NK-92 (cell line): ENCODE data around the gene MIS12.

Experiments
- DNase-seq: peaks from one replicate; lab custom pipeline; 2025; ENCODE audit not compliant: unreplicated experiment; lab: John Stamatoyannopoulos, UW

Gene MIS12

DNA sequence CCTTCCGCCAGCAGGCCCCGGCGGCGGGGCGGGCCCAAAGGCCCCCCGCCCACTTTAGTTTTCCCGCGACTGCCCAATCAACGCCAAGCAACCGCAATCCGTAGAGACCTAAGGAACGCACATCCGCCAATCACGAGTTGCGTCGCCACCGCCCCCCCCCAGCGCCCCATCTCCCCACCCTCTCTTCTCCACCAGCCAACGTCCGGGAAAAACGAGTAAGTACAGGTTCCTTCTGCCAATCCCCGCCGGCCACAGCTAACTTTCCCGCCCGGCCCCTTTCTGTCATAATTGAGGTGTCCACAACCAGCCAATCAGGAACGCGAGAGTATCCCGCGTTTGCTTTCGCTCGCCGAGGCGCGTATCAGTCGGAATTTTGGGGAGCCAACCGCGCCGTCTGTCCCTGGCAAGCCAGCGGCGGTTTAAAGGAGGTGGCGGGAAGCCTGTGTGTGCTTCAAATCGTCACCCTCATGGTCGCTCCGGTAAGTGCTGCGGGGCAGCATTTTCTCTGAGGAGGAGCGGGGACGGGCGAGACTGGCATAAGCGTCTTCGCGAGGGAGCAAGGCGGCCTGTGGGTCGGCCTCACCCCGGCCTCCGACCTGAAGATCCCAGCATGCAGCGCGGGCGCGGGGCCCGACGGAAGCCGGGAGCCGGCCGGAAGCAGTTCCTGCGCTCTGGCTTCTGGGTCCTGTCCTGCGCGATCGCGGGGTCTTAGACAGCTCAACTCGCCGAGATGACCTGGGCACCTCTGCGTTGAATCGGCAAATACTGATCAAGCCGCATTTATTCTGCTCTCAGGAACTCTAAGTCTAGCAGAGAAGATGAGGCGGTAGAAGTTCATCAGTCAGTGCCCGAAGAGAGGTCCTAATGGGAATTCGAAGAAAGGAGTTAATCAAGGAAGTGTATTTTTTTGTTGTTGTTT, at the start of gene MIS12:
MIS12 (plus strand) TSS at position 361 of the 919 bp plus-strand sequence. CDS start 2,297 bp downstream, outside the sequence.
- DNase-seq, result peak; percentile 93

GRCh38 chr17:5437721-5438317, 48.5 kb upstream of the MIS12 start:
- DNase-seq, result no peak

DNA sequence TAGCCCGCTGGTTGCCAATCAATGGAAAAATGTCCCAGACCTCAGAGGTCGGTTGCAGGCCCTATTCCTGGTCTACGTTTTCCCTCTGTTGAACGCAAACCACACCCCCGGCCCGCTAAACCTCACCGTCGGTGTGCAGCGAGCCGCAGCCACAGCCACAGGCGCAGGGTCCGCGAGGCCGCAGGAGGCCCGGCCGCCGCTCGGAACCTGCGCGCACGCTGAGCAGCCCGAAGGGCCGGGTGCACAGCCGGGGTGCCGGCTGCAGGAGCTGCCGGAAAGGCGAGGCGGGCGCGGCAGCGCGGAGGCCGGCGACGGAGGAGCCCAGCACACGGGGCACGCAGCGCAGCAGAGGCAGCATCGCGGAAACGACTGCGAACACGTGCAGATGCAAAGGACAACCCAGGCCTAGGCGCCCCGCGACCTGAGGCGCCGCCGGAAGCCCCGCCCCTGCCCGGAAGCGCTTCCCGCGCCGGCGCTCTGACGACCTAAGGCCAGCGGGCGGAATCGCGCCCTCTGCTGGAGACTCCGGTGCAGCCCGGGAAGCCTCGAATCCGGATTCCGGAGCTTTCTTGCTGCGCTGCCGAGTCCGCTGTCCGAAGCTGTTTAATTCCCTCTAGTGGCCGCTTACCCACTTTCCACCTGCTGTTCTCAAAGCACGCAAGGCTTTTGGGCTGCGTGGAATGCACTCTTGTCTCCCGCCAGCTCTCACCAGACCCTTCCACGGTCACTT, 47.5 kb upstream of the MIS12 start, which contains the start of gene C1QBP:
C1QBP (minus strand) TSS at position 440 of the 730 bp plus-strand sequence; CDS start at position 358, 82 bp downstream.
- peak; percentile 25 for DNase-seq

DNA sequence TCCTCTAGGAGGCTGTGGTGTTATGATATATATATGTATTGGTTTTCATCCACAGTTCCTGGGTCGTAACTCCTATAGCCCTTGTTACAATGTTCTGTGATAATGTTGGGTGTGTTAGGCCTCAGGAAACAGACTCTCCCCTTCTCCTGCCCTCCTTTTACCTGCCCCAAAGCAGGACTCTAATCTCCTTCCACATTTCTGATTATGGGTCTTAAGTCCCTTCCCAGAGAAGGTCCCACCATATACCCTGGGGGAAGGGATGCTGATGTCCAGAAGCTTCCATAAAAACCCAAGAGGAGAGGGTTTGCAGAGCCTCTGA, 47.0 kb upstream of the MIS12 start:
- DNase-seq, result no peak

DNA sequence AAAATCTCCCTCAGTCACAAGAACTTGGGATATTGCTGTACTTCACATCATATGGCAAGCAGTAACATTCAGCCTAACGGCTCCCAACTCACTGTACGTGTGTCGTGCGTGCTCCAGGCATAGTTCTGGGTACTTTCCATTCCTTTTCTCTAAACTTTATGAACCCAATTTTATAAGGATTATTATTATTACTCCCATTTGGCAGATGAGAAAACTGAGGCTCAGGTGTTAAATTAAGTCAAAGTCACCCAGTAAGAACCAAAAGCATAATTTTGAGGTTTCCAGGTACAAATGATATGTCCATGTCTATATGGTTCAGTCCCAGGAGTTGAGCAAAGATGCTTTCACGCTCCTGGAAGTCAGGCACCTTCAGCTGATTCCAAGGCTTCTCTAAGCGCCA, 42.6 kb upstream of the MIS12 start:
- DNase-seq, result no peak

- no peak for DNase-seq
These were observed 42.2 kb upstream of the MIS12 start for GRCh38 chr17:5444209-5444608.

DNA sequence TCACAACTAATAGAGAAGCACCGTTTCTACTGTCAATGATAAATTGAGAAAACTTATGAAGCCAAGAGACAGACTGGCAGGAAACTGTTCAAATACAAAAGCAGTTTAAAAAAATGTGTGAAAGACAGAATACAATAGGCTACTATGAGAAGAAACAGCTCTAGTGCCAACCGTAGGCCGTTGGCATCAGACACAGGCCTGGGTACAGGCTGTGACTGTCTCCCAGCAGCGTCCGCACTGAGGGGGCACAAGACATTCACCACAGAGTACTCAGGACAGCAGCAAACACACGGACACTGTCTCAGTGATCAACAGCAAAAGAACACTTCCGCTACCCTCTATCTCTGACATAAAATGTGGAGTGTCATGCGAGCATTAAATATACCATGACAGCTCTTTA, 39.6 kb upstream of the MIS12 start:
- DNase-seq, result no peak

DNA sequence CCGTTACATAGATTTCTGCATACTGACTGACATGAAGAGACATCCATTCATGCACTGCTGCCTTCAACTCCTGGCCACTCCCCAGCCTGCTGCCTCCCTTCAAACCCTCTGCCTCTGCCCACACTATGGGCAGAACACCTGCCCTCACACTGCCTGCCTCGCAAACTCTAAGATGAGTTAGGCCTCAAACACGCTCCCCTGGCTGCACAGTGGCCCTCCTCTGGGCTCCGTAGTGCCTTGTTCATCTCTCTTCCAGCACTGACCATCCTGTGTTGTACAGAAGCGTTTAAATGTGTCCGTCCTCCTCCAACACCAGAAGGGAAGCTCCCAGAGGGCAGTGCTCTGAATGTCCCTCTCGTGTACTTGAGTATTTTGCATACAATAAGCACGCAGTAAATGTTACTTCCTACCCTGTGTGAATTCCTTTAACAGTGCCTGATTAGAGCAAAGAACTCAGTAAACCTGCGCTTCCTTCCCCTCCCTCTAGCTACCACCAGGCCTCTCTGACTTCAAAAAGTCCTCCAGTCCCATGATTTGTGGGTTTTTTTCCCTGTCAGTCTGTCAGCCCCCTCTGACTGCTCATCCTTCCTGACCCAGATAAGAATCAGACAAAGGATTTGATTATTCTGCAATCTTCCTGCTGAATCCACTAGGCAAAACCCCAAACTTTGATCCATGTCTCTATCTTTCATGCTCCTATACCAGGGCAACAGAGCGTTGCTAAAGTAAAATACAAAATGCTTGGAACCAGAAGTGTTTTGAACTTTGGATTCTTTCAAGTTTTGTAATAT, 21.5 kb upstream of the MIS12 start:
- DNase-seq, result no peak

GRCh38 chr17:5466295-5466694, 20.1 kb upstream of the MIS12 start:
- no peak for DNase-seq

- no peak for DNase-seq
These were observed 18.9 kb upstream of the MIS12 start for GRCh38 chr17:5467416-5467815.

DNA sequence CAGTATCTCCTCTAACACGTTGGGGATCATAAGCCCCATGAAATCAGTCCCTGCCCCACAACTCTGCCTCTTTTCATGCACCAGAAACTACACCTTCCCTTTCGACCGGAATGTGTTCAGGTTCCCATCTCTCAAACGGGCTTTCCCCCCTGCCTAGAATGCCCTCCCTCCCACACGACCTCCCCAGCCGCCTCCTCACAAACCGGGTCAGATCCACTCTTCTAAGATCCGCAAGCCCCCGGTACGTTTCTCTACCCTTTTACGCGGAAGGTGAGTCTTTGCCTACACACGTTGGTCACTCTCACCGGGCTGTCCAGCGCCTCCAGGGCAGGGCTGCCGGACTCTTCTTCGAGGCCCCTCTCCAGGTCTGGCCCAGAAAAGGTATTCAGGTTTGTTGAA, 18.3 kb upstream of the MIS12 start:
- DNase-seq, result no peak

- DNase-seq, result no peak
These were observed 13.9 kb upstream of the MIS12 start for GRCh38 chr17:5472511-5472910.

GRCh38 chr17:5473906-5474305, 12.5 kb upstream of the MIS12 start:
- DNase-seq, result no peak

GRCh38 chr17:5478992-5479391, 7.4 kb upstream of the MIS12 start:
- DNase-seq, result no peak

DNA sequence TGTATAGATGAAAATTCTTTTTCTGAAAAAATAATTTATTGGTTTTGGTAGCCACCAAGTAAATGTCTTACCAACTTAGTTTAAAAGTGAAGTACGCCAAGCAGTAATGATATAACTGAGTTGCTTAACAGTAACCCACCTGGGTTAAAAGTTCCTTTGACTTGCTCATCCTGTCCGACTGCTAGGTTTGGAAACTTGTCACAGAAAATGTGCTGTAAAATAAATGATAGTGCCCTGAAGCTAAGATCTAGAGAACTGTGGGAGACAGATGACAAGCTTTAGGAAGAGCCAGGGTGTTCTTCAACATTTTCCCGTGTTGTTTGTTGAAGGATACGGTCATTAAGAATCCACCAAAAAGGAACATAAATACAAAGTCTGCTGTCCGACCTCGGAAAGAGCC, 5.4 kb upstream of the MIS12 start:
- no peak for DNase-seq

- no peak for DNase-seq
These were observed 4.9 kb upstream of the MIS12 start for GRCh38 chr17:5481451-5481850.

DNA sequence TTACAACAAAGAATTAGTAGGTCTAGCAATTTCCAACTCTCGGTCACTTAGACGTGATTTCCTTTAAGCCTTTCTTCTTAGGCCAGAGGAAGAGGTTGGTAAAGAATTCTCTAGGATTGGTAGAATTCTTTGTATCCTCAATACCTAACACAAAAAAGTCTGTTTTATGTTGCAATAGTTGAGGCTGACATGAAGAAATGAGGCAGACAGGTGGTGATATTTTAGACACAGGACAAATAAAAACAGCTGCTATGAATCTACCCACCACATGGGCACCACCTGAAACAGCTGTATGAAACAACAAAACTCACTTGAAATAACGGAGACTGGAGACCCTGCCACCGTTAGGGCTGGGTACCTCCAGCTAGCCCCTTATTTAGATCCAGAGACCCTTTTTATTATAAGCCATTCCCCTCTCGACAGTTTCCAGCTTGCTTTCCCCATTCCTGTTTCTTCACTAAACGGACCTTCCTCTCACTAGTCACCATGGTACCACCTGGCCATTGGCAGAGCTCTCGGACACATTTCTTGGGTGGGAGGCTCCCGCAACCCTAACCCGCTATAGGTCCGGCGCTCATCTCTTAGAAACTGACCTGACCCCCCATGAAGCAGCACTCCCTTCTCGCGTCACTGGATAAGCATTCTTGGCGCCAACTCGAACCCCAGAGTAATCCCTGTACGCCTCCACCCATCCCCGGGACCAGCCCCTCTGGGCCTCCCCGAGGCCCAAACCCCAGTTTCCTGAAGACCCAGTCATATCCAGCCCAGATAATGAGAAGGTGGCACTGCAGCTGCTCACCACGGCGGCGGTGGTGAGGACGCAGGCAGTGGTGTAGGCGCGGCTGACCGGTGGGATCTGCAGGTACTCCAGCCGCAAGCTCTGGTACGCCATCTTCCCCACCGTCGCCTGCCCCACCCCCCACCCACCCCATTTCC, 828 bp upstream of the MIS12 start, which contains the start of gene DERL2:
DERL2 (minus strand) TSS at position 909 of the 936 bp plus-strand sequence; CDS start at position 892, 17 bp downstream.
- no peak for DNase-seq

GRCh38 chr17:5488752-5489151, 2.4 kb downstream of the MIS12 start:
- DNase-seq, result no peak

DNA sequence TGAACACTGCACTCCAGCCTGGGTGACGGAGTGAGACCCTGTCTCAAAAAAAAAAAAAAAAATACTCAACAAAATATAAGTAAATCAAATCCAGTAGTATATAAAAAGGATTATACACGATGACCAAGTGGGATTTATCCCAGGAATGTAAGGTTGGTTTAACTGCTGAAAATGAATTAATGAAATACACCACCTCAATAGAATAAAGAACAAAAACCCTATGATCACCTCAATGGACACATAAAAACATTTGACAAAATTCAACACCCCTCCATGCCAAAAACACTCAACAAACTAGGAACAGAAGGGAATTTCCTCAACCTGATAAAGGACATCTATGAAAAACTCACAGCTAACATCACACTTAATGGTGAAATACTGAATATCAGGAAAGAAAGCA, 6.6 kb downstream of the MIS12 start:
- DNase-seq, result no peak
